HG03354 (cell line): ENCODE results near the gene GPR146.

Experiments
- ATAC-seq: cut with Tn5 transposase; IDR thresholded peaks from one replicate; pipeline ENCODE4 v1.9.1; 2021; ENCODE audit warnings: mild to moderate bottlenecking; ENCODE audit not compliant: unreplicated experiment, poor library complexity, severe bottlenecking

Gene GPR146

DNA sequence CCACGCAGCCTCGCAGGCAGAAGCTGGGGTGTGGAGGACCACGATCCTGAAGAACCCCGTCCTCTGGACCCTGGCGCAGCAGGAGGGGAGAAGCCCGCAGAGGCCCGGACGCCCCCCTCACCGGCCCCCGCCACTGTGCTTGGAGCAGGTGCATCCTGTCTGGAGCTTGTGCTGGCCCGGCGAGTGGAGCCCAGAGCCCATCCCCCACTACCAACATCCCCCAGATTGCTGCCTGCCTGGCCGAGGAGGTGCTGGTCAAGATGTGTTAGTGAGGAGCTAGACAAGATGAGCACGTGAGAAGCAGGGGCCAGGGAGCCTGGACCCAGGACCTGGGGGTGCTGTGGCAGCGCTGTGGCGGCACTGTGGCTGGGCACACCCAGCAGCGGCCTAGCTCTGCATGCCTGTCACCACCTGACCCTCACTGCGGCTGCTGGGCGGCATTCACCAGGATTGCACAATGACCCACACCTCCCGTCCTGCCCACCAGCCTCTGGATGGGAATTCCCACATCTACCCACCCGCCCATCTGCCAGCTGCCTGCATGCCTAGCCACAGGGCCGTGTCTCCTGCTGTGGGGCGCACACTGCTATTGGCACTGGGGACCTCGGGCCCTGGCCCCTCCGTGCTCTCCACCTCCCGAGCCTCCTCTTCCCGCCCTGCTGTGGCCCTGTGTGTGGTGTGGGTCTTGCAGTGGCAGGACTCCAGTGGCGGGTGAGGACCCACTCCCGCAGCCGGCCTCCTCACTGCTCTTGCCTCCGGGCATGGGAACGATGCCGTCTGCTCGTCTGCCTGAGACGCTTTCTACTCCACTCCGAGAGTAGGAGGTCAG lies 11.8 kb downstream of the GPR146 start:
- no peak for ATAC-seq

DNA sequence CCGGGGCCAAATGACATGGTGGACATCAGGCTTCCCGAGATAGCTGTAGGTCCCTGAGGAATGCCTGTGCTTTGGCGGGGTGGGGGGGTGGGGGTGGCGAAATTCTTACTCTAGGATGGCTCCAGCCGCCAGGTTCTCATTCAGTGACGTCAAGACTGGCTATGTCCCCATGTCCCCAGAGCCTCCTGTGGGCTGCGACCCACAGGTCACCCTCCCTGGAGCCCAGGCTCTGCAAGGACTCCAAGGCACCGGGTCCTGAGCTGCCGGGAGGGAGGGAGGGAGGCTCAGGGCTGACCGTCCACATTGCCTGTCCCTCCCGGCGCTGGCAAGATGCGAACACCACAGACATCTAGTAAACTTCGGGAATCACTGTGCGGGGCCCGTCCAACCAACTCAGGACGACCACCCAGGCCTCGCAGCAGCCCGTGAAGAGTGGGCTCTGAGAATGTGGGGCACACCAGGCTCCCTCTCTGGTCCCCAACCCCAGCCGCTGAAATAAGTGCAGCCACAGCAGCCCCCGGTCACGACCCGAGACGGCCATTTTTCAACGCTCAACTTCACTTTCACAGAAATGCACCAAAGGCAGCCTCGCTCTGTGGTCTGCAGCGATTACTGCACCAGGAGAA lies 12.6 kb downstream of the GPR146 start:
- ATAC-seq = no peak

DNA sequence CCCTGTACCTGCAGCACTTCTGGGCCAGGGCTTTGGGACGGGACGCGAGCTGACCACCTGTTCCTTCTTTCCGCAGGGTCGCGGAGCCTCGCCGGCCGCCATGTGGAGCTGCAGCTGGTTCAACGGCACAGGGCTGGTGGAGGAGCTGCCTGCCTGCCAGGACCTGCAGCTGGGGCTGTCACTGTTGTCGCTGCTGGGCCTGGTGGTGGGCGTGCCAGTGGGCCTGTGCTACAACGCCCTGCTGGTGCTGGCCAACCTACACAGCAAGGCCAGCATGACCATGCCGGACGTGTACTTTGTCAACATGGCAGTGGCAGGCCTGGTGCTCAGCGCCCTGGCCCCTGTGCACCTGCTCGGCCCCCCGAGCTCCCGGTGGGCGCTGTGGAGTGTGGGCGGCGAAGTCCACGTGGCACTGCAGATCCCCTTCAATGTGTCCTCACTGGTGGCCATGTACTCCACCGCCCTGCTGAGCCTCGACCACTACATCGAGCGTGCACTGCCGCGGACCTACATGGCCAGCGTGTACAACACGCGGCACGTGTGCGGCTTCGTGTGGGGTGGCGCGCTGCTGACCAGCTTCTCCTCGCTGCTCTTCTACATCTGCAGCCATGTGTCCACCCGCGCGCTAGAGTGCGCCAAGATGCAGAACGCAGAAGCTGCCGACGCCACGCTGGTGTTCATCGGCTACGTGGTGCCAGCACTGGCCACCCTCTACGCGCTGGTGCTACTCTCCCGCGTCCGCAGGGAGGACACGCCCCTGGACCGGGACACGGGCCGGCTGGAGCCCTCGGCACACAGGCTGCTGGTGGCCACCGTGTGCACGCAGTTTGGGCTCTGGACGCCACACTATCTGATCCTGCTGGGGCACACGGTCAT lies 13.3 kb downstream of the GPR146 start:
- ATAC-seq = no peak

DNA sequence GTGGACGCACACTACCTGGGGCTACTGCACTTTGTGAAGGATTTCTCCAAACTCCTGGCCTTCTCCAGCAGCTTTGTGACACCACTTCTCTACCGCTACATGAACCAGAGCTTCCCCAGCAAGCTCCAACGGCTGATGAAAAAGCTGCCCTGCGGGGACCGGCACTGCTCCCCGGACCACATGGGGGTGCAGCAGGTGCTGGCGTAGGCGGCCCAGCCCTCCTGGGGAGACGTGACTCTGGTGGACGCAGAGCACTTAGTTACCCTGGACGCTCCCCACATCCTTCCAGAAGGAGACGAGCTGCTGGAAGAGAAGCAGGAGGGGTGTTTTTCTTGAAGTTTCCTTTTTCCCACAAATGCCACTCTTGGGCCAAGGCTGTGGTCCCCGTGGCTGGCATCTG lies 14.0 kb downstream of the GPR146 start:
- ATAC-seq = no peak

DNA sequence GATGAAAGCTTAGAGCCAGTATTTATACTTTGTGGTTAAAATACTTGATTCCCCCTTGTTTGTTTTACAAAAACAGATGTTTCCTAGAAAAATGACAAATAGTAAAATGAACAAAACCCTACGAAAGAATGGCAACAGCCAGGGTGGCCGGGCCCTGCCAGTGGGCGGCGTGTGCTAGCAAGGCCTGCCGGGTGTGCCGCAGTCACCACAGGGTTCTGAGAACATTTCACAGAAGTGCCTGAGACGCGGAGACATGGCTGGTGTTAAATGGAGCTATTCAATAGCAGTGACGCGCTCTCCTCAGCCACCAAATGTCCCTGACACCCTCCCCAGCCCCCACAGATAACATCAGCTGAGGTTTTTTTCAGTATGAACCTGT lies 14.5 kb downstream of the GPR146 start:
- ATAC-seq = no peak

DNA sequence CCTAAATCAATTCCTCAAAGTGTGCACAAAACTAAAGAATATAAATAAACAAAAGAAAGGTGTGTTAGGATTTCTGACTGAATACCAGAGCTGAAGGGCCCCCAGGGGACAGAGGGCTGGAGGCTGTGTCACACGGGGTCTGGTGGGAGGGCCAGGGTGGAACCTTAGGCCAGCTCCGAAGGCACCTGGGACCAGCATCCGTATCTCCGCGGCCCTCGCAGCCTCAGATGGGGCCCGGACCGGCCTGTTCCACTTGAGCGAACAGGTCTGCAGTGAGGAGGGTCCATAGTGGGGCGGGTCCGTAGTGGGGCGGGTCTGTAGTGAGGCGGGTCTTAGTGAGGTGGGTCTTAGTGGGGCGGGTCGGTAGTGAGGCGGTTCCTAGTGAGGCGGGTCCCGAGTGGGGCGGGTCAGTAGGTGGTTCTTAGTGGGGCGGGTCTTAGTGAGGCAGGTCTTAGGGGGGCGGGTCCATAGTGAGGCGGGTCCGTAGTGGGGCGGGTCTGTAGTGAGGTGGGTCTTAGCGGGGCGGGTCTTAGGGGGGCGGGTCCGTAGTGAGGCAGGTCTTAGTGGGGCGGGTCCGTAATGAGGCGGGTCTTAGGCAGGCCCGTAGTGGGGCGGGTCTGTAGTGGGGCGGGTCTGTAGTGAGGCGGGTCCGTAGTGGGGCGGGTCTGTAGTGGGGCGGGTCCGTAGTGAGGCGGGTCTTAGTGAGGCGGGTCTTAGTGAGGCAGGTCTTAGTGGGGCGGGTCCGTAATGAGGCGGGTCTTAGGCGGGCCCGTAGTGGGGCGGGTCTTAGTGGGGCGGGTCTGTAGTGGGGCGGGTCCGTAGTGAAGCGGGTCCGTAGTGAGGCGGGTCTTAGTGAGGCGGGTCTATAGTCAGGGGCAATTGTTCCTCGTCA lies 15.1 kb downstream of the GPR146 start:
- no peak for ATAC-seq

DNA sequence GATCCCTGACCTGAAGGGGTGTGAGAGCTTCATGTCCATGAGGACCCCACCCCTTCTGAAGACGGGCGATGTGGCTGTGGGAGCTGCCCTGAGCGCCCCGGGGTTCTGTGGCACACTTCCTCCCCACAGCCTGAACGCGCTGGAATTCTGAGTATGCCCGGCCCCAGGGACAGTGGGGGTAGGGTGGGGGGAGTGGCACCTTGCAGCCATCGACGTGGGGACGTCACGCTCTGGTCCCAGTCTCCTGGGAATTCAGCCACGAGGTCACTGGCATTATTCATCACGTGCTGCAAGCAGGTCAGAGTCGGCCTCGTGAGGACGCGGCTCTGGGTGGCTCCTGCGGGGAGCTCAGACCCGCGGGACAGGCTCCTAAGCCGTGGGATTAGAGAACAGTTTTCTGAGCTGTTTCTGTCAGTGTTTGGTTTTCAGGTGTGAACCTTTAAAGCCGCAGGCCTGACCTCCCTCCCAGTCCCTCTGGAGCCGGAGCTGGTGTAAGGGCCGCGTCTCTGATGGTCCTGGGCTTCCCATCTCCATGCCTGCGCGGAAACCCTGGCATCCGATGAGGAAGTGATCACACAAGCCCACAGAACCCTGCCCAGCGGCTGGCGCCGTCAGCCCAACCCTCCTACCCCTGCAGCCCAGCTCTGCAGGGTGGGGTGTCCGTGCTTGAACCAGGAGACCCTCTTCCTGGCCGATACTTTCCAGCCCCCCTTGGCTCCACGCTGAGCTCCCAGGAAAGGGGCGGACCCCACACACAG lies 16.1 kb downstream of the GPR146 start:
- ATAC-seq = no peak

DNA sequence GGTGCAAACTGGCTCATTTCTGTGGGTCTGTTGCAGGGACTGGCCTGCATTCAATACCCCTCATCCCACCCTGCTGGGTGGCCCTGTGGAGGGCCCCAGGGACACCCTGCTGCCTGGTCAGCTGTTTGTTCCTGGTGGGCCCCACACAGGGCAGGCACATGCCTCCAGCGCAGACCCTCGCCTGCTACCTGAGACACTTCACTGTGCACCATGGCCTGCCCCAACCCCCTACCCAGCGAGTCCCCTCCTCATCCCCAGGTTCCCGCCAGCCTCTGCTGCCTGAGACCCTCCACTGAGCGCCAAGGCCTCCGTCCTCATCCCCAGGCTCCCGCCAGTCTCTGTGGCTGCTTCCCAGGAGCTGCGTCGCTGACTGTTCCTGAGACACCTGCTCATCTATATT lies 16.8 kb downstream of the GPR146 start:
- ATAC-seq = no peak

DNA sequence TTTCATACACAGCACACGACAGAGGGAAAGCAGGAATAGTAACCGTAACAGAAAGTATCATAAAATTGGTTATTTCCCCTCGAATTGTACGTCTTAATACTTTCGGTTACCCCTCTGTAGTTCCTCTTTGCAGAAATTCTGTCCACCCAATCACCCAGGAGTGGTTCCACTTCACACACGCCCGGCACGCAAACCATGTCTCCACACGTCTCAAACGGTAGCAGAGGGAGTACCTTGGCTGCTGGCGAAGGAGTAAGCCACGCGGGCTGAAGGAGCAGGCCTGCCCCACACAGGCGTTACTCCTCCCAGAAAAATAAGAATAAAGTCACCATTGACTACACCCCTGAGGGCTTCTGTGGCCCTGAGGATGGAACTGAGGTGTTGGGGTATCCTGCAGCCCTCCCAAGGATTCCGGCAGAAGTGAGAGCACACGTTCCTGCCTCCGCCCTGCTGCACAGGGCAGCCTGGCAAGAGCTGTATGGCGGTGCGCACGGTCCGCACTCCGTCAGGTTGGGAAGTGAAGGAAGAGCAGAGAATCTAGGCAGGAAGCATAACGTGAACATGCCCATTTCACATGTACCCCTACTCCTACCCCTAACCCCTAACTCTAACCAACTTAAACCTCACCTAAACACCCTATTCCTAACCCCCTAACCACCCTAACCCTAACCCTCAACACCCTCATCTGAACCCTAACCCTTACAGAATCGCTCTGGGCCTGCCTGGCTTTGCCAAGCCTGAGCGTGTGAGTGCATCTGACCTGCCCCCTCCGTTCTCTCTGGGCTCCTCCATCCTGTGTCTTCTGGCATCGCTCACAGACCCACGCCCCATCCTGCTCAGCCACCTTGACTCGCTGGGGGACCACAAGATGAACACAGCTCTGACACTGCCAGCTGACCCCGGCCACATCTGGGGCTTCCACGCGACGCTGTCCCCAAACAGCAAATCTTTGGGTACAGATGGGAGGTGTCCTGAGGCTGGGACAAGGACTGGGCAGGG lies 18.2 kb downstream of the GPR146 start:
- peak; percentile 41 for ATAC-seq

DNA sequence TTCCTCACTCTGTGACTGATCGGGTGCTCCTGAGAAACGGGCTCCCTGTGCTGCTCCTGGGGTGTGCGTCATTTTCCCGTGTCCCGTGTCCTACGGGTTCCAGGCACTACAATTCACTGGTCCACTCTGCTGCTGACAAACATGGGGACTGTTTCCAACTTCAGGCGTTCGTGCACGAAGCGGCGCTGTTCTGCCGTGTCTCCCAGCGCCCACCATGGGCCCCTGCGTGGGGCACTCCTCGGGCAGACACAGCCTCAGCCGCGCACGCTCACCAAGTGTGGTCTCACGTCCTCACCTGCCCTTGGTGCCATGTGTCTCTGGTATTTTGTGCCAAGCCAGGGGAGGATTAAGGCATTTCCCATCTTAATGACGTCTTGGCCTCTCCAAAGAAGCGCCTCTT lies 19.0 kb downstream of the GPR146 start:
- no peak for ATAC-seq

DNA sequence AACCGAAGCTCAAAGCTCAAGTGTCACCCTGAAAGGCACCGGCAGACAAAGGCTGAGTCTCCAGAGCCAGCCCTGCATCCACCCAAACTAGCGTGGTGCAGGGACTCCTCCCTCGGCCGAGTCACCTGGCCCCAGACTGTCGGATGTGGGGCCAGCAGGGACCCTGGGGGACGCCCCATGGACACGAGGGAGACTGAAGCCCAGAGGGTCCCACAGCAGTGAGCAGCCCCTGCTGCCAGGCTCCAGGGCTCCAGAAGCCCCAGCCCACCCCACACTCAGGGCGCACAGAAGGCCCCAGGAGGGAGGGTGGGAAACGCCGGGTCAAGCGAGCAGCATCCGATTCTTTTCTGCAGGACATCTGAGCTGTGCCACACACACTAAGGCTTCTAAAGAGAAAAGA lies 20.2 kb downstream of the GPR146 start:
- no peak for ATAC-seq

DNA sequence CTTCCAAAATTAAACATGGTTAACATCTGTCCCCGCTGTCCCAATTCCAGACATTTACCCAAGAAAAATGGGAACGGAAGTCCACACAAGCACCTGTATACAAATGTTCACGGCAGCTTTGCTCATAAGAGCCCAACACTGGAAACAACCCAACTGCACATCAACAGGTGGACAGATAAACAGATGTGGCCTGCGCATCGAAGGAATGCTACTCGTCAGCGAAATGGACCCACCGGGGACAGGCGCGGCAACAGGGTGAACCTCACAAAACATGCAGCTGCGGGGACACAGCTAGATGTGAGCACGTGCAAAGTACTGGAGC lies 20.9 kb downstream of the GPR146 start:
- no peak for ATAC-seq

DNA sequence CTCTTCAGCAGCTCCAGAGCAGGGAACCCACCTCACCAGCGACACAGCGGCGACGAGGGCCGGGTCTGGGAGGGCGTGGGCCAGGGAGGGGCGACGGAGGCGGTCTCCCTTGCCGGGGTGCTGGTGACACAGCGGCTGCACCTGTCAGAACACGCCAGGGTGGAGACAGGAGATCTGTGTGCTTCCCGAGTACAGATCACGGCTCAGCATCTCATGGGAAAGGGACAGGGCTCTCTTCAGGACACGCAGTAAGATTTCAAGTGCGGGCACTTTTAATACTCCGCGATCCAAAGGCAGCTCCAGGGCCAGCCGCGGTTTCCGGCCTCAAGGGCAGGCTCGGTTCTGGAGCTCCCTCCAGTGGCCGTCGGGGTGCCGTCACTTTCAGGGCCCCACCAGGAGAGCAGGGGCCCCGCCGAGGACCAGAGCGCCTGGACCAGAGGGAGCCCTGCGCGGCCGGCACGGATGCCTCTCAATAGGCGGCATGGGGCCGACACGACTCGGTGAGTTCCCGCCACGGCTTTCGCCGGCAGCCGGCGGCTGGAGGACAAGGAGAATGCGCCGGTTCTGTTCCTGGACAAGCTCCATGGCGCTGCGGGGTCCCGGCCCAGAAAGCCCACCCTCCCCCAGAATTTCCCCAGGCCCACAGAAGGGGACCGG lies 21.4 kb downstream of the GPR146 start:
- ATAC-seq = peak; percentile 55

DNA sequence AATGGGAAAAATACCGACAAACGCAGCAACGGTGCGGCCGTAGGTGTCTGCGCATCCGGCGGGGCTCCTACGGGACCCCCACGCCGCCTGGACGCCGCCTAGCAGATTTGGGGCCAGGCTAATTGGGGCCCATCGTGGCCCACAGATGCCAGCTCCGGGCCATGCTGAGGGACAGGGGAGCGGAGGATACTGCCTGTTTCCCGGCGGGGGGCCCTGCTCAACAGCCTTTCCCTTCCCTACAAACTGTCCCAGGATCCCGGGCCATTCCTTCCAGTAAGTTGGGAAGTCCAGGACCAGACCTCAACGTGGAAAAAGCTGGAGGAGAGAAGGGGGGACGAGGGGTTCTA lies 21.9 kb downstream of the GPR146 start:
- ATAC-seq = no peak

DNA sequence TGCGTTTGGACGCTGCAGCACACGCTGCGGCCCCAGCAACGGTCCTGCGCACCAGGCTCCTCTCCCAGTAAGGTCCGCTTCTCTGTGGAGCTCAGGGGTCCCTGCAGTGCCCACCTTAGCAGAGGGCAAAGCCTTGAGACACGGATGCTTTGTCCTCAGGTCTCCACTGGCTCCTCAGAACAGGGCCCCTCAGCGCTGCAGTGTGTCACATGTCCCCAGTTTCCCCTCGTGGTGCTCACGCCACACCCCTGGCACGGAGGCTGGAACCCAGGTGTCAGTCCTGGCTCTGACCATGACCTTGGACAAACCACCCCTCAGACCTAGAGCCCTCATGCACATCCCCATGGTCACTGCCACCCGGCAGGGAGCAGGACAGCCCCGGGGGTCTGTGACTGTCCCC lies 23.7 kb downstream of the GPR146 start:
- no peak for ATAC-seq

DNA sequence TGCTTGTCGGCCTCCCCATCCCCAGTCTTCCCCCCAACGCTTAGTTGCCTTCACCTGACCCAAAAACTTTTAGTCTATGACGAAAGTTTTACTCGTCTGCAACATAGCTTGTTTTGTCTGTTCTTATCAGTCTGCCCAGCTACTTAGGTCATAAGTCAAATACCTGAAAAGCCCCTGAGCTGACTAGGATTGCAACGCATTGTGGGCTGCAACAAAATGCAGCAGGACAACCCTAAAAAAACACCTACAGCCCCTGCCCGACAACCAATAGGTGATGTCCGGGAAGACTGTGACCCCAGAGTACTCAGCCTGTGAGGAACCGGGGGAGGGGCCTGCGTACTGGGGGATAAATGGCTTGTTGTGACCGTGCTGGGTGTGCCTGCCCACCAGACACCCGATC lies 24.3 kb downstream of the GPR146 start:
- ATAC-seq = no peak

DNA sequence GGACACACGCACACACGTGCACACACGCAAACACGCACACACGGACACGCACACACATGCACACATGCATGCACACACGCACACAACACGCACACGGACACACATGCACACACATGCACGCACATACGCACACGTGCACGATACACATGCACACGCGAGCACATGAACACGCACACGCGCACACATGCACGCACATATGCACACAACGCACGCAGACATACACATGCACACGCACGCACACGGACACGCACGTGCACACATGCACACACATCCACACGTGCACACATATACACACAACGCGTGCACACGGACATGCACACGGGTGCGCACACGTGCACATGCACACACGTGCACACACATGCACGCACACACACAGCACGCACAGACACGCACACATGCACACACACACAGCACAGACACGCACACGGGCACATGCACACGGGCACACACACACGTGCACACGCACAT lies 26.2 kb downstream of the GPR146 start:
- no peak for ATAC-seq
